GM21381 (cell line): ENCODE measurements around the gene ENGASE.

Experiments used
- ATAC-seq: cut with Tn5 transposase; IDR thresholded peaks from one replicate; pipeline ENCODE4 v1.9.1; 2021; ENCODE audit warnings: mild to moderate bottlenecking, moderate library complexity; ENCODE audit not compliant: unreplicated experiment

The ENGASE gene

DNA sequence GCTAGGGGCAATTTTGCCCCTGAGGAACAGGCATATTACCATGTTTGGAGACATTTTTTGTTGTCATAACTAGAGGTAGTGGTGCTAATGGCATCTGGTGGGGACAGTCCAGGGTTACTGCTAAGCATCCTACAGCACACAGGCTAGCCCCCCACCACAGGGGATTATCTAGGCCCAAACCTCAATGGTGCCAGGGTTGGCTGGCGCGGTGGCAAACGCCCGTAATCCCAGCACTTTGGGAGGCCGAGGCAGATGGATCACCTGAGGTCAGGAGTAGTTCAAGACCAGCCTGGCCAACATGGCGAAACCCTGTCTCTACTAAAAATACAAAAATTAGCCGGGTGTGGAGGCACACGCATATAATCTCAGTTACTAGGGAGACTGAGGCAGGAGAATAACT is 35.5 kb upstream of the ENGASE start:
- ATAC-seq: no peak

DNA sequence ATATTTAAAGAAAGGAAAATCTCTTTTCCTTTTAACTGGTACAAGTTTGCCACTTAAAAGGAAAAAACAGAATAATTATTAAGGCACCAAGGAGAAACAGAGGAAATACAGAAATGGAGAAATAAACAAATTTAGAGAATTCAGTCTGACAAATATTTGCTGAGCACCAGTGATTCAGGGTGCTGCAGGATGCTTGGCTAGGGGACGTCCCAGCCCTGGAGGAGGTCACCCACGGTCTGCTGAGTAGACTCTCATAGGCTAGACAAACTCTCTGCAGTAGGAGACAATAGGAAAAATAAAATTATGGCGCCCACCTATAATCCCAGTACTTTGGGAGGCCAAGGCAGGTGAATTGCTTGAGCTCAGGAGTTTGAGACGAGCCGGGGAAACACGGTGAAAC is 34.7 kb upstream of the ENGASE start:
- ATAC-seq: no peak

- no peak for ATAC-seq
These were observed 33.5 kb upstream of the ENGASE start for GRCh38 chr17:79041041-79041570.

DNA sequence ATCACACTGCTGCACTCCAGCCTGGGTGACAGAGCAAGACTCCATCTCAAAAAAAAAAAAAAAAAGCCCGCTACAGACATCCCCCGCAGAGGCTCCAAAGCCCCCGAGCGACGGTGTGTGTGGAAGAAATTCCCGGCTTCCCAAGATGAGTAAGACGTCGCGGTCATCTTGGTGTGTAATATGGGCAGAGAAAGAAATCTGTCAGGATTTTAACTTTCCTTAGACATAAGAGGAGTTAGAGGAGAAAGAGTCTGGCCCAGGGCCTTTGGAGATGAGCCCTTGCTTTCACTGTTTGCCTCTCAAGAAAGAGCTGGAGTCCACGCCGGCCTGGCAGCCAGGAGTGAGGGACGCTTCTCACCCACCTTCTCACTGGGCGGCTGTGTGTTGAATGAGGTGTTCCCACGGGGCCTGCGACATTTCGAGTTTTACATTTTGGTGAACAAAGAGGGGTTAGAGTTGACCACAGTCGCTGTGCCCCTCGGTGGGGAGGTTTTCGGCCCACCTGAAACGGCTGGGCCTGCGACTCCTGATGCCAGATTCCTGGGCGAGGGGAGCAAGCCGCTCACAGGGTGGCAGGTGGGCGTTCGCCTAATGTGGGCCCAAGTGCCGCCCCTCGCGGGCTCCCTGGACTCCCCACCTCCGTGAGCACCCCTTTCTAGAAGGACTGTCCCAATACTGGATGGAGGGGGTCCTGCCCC is 32.8 kb upstream of the ENGASE start:
- ATAC-seq: no peak

DNA sequence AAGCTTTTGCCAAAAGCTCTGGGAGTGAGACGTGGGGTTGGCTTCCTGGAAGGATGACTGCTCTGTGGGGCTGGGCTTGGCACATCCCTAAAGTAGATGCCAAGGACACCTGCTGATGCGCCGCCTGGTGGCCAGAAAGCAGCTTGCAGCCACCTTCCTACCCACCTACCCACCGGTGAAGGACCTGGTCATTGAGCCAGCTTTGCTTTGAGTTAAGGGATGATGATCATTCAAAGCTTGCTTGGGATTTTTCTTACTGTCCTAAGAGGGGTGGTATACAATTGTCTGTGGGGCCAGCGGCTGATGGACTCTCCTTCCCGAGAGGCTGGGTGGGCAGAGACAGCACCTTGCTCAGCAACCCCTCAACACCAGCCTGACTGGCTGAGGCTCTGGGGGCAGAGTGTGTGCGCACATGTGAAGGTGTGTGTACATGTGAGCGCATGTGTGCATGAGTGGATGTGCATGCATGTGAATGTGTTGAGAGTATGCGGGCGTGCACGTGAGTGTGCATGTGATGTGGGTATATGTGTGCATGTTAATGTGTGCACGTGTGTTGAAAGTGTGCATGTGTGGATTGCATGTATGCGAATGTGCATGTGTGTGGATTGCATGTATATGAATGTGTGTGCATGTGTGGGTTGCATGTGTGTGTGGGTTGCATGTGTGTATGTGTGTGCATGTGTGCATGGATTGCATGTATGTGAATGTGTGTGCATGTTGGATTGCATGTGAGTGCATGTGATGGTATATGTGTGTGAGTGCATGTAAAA is 32.0 kb upstream of the ENGASE start:
- ATAC-seq: no peak

DNA sequence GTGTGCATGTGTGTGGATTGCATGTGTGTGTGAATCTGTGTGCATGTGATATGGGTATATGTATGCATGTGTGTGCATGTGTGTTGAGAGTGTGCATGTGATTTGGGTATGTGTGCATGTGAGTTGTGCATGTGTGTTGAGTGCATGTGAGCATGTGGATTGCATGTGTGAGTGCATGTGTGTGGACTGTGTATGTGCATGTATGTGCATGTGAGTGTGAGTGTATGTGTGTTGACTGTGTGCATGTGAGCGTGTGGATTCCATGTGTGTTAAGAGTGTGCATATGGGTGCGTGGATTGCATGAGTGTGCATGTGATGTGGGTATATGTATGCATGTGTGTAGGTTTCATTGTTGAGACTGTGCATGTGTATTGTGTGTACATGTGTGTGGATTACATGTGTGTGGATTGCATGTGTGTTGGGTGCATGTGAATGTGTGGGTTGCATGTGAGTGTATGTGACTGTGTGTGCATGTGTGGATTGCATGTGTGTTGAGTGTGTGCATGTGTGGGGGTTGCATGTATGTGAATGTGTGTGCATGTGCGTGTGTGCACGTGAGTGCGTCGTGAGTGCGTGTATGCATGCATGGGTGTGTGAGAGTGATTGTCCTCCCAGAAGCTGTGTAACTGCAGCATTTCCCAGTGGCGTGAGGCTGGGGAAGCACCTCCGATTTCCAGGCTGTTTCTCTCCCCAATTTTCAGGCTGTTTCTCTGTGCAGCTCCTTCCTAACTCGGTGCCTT is 31.3 kb upstream of the ENGASE start:
- no peak for ATAC-seq

- no peak for ATAC-seq
These were observed 30.7 kb upstream of the ENGASE start for GRCh38 chr17:79043931-79044320.

DNA sequence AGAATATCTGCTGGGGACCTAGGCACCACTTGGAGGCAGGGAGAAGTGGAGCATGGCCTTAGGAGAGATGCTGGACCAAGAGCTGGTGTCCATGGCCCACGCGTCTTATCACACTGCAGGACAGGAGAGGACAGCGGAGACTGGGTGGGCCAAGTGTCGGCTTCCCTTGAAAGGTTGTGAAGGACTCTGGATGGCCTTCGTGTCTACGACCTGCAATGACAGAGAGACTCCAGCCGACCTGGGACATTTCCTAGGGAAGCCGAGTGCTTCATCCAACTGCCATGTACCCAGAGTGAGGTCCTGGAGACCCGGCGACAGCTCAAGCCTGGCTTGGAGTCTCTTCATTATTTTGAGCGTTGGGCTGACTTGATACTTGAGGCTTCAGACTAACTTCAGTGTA is 30.2 kb upstream of the ENGASE start:
- no peak for ATAC-seq

DNA sequence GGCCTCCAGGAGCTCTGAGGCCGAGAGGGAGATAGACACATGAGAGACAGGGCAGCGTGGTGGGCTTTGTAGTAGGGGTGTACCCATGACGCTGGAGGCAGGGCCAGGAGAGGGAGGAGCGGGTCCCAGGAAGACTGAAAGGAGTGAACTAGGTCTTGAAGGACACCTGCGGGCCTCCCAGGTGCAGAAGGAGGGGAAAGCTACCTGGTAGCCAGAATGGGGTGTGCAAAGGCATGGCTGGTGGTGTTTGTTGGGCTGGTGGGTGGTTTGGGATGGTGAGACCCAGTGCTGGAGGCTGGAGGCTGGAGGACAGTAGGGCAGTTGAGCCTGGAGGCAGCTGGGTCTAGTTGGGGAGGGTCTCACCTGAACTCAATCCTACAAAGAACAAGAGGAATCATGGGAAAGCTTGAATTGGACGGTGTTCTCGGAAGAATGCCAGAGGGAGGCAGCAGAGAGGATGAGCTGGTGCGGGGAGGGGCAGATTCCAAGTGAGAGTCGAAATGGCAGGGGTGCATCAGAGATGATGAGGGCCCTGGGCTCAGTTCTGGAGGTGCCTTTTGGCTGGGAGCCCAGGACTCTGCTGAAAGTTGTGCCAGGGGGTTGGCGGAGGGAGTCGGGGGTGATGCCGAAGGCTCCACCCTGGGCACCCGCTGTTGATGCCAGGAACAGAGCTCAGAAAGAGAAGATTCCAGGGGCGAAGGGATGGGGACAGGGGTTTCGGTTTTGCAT is 29.5 kb upstream of the ENGASE start:
- ATAC-seq: no peak

DNA sequence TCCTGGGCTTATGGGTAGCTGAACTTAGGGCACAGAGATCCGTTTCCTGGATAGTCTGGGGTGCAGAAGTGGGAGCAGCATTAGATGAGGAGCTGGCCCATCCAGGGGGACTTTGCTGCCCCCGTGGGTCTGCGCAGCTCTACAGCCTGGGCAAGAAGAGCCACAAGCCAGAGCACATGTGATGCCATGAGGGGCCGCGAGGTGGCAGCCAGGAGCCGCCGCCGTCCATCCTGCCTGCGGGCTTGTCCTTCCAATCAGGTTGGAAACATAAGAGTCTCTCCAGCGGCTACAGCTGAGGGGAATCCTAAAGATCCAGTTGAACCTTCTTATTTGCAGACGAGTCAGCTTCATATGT is 28.8 kb upstream of the ENGASE start:
- no peak for ATAC-seq

DNA sequence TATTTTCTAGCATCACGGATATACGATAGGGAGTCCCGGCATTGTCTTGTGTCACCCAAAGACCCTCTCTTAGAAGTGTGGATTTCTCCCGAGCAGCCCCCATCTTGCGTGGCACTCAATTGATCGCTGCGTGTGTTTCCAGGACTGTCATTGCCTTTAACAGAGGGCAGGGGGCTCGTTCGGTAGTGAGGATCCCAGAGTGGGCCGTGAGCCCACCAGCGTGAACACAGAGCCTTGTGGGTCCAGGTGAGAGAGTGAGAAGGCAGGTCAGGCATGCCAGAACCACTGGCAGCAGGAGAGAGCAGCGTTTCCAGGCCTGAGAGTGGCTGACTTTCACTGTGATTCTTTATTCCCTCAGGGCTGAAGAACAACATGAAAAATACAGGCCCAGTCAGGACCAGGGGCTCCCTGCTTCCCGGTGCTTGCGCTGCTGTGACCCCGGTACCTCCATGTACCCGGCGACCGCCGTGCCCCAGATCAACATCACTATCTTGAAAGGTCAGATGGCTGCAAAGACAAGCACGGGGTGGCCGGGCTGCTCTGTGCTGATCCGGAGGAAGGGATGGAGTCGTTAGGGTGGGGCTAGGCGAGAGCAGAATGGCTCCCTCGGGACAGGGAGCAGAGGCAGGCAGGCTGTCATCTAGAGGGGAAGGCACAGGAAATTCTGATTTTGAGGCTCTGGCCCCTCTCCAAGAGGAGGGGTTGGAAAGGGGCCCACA is 28.3 kb upstream of the ENGASE start:
- no peak for ATAC-seq

DNA sequence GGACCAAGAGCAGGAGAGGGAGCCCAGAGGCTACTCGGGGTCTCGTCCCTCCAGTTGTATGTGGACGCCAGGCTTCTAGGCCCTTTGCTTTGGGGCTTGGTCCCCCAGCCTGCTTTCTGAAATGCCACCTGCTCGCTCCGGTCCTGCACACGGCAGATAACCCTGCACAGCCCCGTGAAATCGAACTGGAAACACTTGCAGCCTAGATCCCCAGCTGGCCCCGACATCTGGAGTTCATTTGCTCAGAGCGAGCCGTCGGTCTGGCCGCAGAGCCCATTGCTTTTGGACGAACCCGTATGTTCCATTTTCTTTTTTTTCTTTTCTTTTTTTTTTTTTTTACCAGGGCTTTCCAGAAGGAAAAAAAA is 27.7 kb upstream of the ENGASE start:
- no peak for ATAC-seq

GRCh38 chr17:79047291-79047920 is 27.2 kb upstream of the ENGASE start:
- ATAC-seq: no peak

DNA sequence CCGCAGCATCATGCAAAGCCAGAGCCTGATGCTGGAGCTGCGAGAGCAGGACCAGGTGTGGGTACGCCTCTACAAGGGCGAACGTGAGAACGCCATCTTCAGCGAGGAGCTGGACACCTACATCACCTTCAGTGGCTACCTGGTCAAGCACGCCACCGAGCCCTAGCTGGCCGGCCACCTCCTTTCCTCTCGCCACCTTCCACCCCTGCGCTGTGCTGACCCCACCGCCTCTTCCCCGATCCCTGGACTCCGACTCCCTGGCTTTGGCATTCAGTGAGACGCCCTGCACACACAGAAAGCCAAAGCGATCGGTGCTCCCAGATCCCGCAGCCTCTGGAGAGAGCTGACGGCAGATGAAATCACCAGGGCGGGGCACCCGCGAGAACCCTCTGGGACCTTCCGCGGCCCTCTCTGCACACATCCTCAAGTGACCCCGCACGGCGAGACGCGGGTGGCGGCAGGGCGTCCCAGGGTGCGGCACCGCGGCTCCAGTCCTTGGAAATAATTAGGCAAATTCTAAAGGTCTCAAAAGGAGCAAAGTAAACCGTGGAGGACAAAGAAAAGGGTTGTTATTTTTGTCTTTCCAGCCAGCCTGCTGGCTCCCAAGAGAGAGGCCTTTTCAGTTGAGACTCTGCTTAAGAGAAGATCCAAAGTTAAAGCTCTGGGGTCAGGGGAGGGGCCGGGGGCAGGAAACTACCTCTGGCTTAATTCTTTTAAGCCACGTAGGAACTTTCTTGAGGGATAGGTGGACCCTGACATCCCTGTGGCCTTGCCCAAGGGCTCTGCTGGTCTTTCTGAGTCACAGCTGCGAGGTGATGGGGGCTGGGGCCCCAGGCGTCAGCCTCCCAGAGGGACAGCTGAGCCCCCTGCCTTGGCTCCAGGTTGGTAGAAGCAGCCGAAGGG is 26.4 kb upstream of the ENGASE start:
- ATAC-seq: no peak

GRCh38 chr17:79048826-79049755 is 25.5 kb upstream of the ENGASE start:
- ATAC-seq: no peak

DNA sequence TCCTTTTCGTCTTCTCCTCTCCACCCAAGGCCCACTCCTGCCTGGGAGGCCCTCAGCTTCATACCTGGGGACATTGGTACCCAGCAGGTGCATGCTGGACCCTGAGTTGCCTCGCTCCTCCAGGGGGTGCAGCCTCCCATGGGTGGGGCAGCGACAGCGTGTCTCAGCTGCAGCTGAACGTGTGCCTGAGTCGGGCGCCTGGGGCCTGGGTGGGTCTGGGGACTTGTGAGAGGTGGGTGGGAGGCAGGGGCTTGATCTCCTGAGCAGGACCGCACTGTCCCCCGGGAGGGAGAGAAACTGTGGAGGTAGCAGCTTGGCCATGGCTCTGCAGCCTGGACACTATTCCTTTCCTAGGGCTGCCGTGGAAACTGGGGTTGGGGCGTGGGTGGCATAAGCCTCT is 24.8 kb upstream of the ENGASE start:
- ATAC-seq: no peak

DNA sequence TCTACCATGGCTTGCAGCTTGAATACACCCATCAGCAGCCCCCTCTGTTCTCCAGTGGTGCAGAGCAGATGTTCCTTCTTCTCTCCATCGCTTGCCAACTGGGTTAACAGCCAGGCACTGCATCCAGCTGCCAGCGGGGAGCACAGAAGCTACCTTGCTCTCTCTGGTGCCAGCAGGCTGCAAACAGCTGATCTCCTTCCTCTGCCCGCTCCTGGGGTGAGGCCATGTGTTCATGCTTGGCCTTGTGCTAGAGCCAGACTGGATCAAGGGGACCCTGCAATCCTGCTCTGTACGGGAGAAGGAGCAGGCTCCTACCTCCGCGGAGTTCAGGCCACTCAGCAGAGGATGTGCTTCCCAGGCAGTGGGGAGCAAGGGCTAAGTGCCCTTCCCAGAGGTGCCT is 24.1 kb upstream of the ENGASE start:
- ATAC-seq: no peak

- ATAC-seq: no peak
These were observed 23.3 kb upstream of the ENGASE start for GRCh38 chr17:79051306-79051705.
